ENCODE data around the gene BMF. TPM values are rescaled to one million over a fixed set of nuclear protein-coding genes. Genes with fewer than 3 reads are reported as not detected.

BMF gene
- total RNA-seq, 1 experiment from 2014 or later: 13.2 TPM

GRCh38 chr15:40133544-40133943 lies 24.9 kb upstream of the BMF start:
- no peak overlapping the region for H3K18ac ChIP-seq (ENCODE audit: insufficient read length, low read depth, low read length)
- no peak overlapping the region for H3K4ac ChIP-seq (ENCODE audit: low read depth, low read length)
- no peak overlapping the region for H2AK5ac ChIP-seq (ENCODE audit: insufficient read length, low read length)
- H3K27me3 Mint-ChIP-seq (ENCODE audit: low read depth): peaks cover 3% of the 10 kb centered on the region
- no peaks in the 10 kb centered on the region for H3K23me2 ChIP-seq (ENCODE audit: insufficient read length, low read depth, low read length, poor library complexity, severe bottlenecking)
- no peaks in the 10 kb centered on the region for H3K79me2 ChIP-seq (ENCODE audit: insufficient read depth, low read length)
- H4K5ac ChIP-seq (ENCODE audit: insufficient read length, low read depth, low read length): no peak overlapping the region
- TF ChIP-seq, protein P1, sequence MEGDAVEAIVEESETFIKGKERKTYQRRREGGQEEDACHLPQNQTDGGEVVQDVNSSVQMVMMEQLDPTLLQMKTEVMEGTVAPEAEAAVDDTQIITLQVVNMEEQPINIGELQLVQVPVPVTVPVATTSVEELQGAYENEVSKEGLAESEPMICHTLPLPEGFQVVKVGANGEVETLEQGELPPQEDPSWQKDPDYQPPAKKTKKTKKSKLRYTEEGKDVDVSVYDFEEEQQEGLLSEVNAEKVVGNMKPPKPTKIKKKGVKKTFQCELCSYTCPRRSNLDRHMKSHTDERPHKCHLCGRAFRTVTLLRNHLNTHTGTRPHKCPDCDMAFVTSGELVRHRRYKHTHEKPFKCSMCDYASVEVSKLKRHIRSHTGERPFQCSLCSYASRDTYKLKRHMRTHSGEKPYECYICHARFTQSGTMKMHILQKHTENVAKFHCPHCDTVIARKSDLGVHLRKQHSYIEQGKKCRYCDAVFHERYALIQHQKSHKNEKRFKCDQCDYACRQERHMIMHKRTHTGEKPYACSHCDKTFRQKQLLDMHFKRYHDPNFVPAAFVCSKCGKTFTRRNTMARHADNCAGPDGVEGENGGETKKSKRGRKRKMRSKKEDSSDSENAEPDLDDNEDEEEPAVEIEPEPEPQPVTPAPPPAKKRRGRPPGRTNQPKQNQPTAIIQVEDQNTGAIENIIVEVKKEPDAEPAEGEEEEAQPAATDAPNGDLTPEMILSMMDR (conservative IDR thresholded peaks at IDR 0.05): no peak
- H3K27ac Mint-ChIP-seq: no peak overlapping the region
- no peak for DNase-seq
- no peaks in the 10 kb centered on the region for H3K9me3 ChIP-seq (ENCODE audit: control insufficient read depth, low read depth, low read length)
- H3K27me3 ChIP-seq (ENCODE audit: insufficient read depth, low read length): no peaks in the 10 kb centered on the region
- no peak overlapping the region for H3K27ac ChIP-seq (ENCODE audit: insufficient read length, low read depth, low read length)
- no peak overlapping the region for H3K4me3 Mint-ChIP-seq
- H3K4me2 ChIP-seq (ENCODE audit: insufficient read depth, insufficient read length, low read length): no peak overlapping the region
- H2BK15ac ChIP-seq (ENCODE audit: low read depth, low read length): no peak overlapping the region
- WGBS (ENCODE audit: extremely low coverage, insufficient read length, low lambda C conversion rate): no CpG with 5 or more reads among the region's 13 CpGs
- no peak overlapping the region for H3K9ac ChIP-seq (ENCODE audit: extremely low read depth, insufficient read length, low read length)
- no peak overlapping the region for H2BK5ac ChIP-seq (ENCODE audit: insufficient read length, low read length)
- no peak overlapping the region for H2AFZ ChIP-seq (ENCODE audit: low read length)
- H3K9me3 Mint-ChIP-seq: no peaks in the 10 kb centered on the region; a peak in 2 of 5 replicates
- no peaks in the 10 kb centered on the region for H4K20me1 ChIP-seq (ENCODE audit: control insufficient read depth, insufficient read depth, insufficient read length)
- no peaks in the 10 kb centered on the region for H3K4me1 ChIP-seq (ENCODE audit: insufficient read depth, low read length)
- no peak overlapping the region for H4K8ac ChIP-seq (replicated peaks; ENCODE audit: insufficient read length, low read depth, low read length)
- H3K56ac ChIP-seq (ENCODE audit: insufficient read length, low read depth, low read length): no peak overlapping the region
- no peak overlapping the region for H3T11ph ChIP-seq (ENCODE audit: low read length)
- no peak overlapping the region for H2BK120ac ChIP-seq (ENCODE audit: low read depth, low read length, poor library complexity, severe bottlenecking)
- H2BK20ac ChIP-seq (ENCODE audit: low read depth, low read length, poor library complexity, severe bottlenecking): no peak overlapping the region
- H3K14ac ChIP-seq (ENCODE audit: insufficient read depth, low read length): no peak overlapping the region
- peaks cover 8 to 10% of the 10 kb centered on the region in 2 experiments; a peak in 3 of 4 replicates for H3K4me1 Mint-ChIP-seq
- no peak overlapping the region for H2BK12ac ChIP-seq (ENCODE audit: insufficient read length, low read depth, low read length)
- no peaks in the 10 kb centered on the region for H3K79me1 ChIP-seq (ENCODE audit: insufficient read depth, low read depth, low read length, poor library complexity, severe bottlenecking)
- no peak overlapping the region for H4K91ac ChIP-seq (ENCODE audit: insufficient read length, low read depth, low read length)
- H3K36me3 Mint-ChIP-seq (ENCODE audit: insufficient read depth in 1 of 3, low read depth in 3 of 3): no peaks in the 10 kb centered on the region
- no peak overlapping the region for H3K23ac ChIP-seq (ENCODE audit: insufficient read length, low read depth, low read length)

All from H9 (cell line).